Nephron progenitor cell (in vitro differentiated cells): ENCODE measurements around the gene NPIPB4.
"Not testable (repeated sequence)": the region's sequence is repeated elsewhere in the genome, so short reads cannot be mapped to it uniquely, and the experiment has no call there.

ENCODE experiments used
- DNase-seq: peaks from one replicate; pipeline ENCODE4 v3.0.0; 2021
- H3K27ac Mint-ChIP-seq: 2 replicates; pipeline ENCODE4 v1.8.0; 2021; ENCODE audit warnings: mild to moderate bottlenecking, moderate library complexity, mixed read lengths
- H3K27me3 Mint-ChIP-seq: 2 replicates; pipeline ENCODE4 v1.8.0; 2021; ENCODE audit warnings: mild to moderate bottlenecking, low read depth, mixed read lengths; ENCODE audit not compliant: poor library complexity
- H3K36me3 Mint-ChIP-seq: 2 replicates; pipeline ENCODE4 v1.8.0; 2021; ENCODE audit warnings: low read depth, mixed read lengths
- H3K4me1 Mint-ChIP-seq: 2 replicates; pipeline ENCODE4 v1.8.0; 2021; ENCODE audit warnings: mixed read lengths
- H3K4me3 Mint-ChIP-seq: 2 replicates; pipeline ENCODE4 v1.8.0; 2021; ENCODE audit warnings: mild to moderate bottlenecking, moderate library complexity, mixed read lengths
- H3K9me3 Mint-ChIP-seq: 2 replicates; pipeline ENCODE4 v1.8.0; 2021; ENCODE audit warnings: mild to moderate bottlenecking, moderate library complexity, mixed read lengths

NPIPB4 gene

GRCh38 chr16:21857656-21858055 lies at the start of gene NPIPB4:
Gene NPIPB4, minus strand, starts transcription at chr16:21857756. Its CDS starts 378 bp downstream, at chr16:21857378.
- H3K4me3 Mint-ChIP-seq, H3K9me3 Mint-ChIP-seq, H3K27ac Mint-ChIP-seq: not testable (repeated sequence)

GRCh38 chr16:21898998-21899397 lies 41.4 kb upstream of the NPIPB4 start:
- H3K4me1 Mint-ChIP-seq, H3K27me3 Mint-ChIP-seq, H3K27ac Mint-ChIP-seq, H3K4me3 Mint-ChIP-seq, DNase-seq, H3K36me3 Mint-ChIP-seq, H3K9me3 Mint-ChIP-seq: not testable (repeated sequence)

More at GRCh38 chr16:21857656-21858055, at the start of gene NPIPB4:
- not testable (repeated sequence) for H3K27me3 Mint-ChIP-seq, H3K36me3 Mint-ChIP-seq, H3K4me1 Mint-ChIP-seq, DNase-seq

GRCh38 chr16:21881988-21882387 lies 24.4 kb upstream of the NPIPB4 start:
- H3K36me3 Mint-ChIP-seq, DNase-seq, H3K4me3 Mint-ChIP-seq, H3K9me3 Mint-ChIP-seq, H3K27me3 Mint-ChIP-seq, H3K27ac Mint-ChIP-seq, H3K4me1 Mint-ChIP-seq: not testable (repeated sequence)

GRCh38 chr16:21837186-21837585 lies 20.4 kb downstream of the NPIPB4 start:
- not testable (repeated sequence) for H3K9me3 Mint-ChIP-seq, H3K4me1 Mint-ChIP-seq, H3K36me3 Mint-ChIP-seq, H3K4me3 Mint-ChIP-seq, DNase-seq, H3K27ac Mint-ChIP-seq
- H3K27me3 Mint-ChIP-seq, result peaks cover 15% of the 10 kb centered on the region

- H3K9me3 Mint-ChIP-seq, H3K4me1 Mint-ChIP-seq, H3K4me3 Mint-ChIP-seq, DNase-seq, H3K27ac Mint-ChIP-seq, H3K36me3 Mint-ChIP-seq: not testable (repeated sequence)
- peaks cover 15% of the 10 kb centered on the region for H3K27me3 Mint-ChIP-seq
Observed at GRCh38 chr16:21836334-21836733, 21.2 kb downstream of the NPIPB4 start.

GRCh38 chr16:21835747-21836146 lies 21.8 kb downstream of the NPIPB4 start:
- H3K4me3 Mint-ChIP-seq, result not testable (repeated sequence)

GRCh38 chr16:21834211-21834610 lies 23.3 kb downstream of the NPIPB4 start:
- H3K4me3 Mint-ChIP-seq, H3K4me1 Mint-ChIP-seq, H3K36me3 Mint-ChIP-seq, H3K9me3 Mint-ChIP-seq, H3K27ac Mint-ChIP-seq, DNase-seq: not testable (repeated sequence)
- H3K27me3 Mint-ChIP-seq, result peaks cover 17% of the 10 kb centered on the region

More at GRCh38 chr16:21835747-21836146, 21.8 kb downstream of the NPIPB4 start:
- peaks cover 15% of the 10 kb centered on the region for H3K27me3 Mint-ChIP-seq
- not testable (repeated sequence) for DNase-seq, H3K36me3 Mint-ChIP-seq, H3K4me1 Mint-ChIP-seq, H3K27ac Mint-ChIP-seq, H3K9me3 Mint-ChIP-seq

- H3K27me3 Mint-ChIP-seq, result peaks cover 32% of the 10 kb centered on the region
- not testable (repeated sequence) for H3K9me3 Mint-ChIP-seq, H3K4me3 Mint-ChIP-seq, H3K27ac Mint-ChIP-seq, H3K36me3 Mint-ChIP-seq, H3K4me1 Mint-ChIP-seq, DNase-seq
Observed at GRCh38 chr16:21829929-21830328, 27.6 kb downstream of the NPIPB4 start.

- not testable (repeated sequence) for H3K36me3 Mint-ChIP-seq, H3K4me3 Mint-ChIP-seq, H3K9me3 Mint-ChIP-seq, DNase-seq, H3K4me1 Mint-ChIP-seq, H3K27ac Mint-ChIP-seq
- H3K27me3 Mint-ChIP-seq, result peaks cover 40% of the 10 kb centered on the region
Observed at GRCh38 chr16:21826067-21826706, 31.4 kb downstream of the NPIPB4 start.

GRCh38 chr16:21825526-21825925 lies 32.0 kb downstream of the NPIPB4 start:
- not testable (repeated sequence) for H3K4me1 Mint-ChIP-seq, H3K4me3 Mint-ChIP-seq, DNase-seq, H3K9me3 Mint-ChIP-seq, H3K36me3 Mint-ChIP-seq, H3K27ac Mint-ChIP-seq
- peaks cover 40% of the 10 kb centered on the region for H3K27me3 Mint-ChIP-seq

- not testable (repeated sequence) for H3K9me3 Mint-ChIP-seq, DNase-seq, H3K27ac Mint-ChIP-seq, H3K4me3 Mint-ChIP-seq
- H3K27me3 Mint-ChIP-seq, result peaks cover 33% of the 10 kb centered on the region
- H3K4me1 Mint-ChIP-seq, result peaks cover 18% of the 10 kb centered on the region
- peaks cover 16% of the 10 kb centered on the region for H3K36me3 Mint-ChIP-seq
Observed at GRCh38 chr16:21823258-21823657, 34.3 kb downstream of the NPIPB4 start.

- H3K27me3 Mint-ChIP-seq, result peaks cover 17% of the 10 kb centered on the region
- H3K4me3 Mint-ChIP-seq, result peak overlapping the region; percentile 87
- peaks cover 18% of the 10 kb centered on the region for H3K4me1 Mint-ChIP-seq
- not testable (repeated sequence) for H3K27ac Mint-ChIP-seq, DNase-seq, H3K9me3 Mint-ChIP-seq
- H3K36me3 Mint-ChIP-seq, result peaks cover 16% of the 10 kb centered on the region
Observed at GRCh38 chr16:21820908-21821465, 36.6 kb downstream of the NPIPB4 start.

- Mint-ChIP-seq H3K27ac (peak overlapping the region; percentile 85), H3K4me1 (peaks cover 18% of the 10 kb centered on the region), H3K36me3 (peaks cover 16% of the 10 kb centered on the region), H3K4me3 (peak overlapping the region; percentile 87), H3K27me3 (peaks cover 17% of the 10 kb centered on the region)
- peak; percentile 62 for DNase-seq
- H3K9me3 Mint-ChIP-seq, result not testable (repeated sequence)
Observed at GRCh38 chr16:21820028-21820907, 37.3 kb downstream of the NPIPB4 start.

- Mint-ChIP-seq H3K27me3 (peaks cover 11% of the 10 kb centered on the region), H3K27ac (peak overlapping the region; percentile 43), H3K4me1 (peaks cover 18% of the 10 kb centered on the region), H3K36me3 (peaks cover 16% of the 10 kb centered on the region), H3K4me3 (peak overlapping the region; percentile 87)
- DNase-seq, H3K9me3 Mint-ChIP-seq: not testable (repeated sequence)
Observed at GRCh38 chr16:21819617-21820016, 37.9 kb downstream of the NPIPB4 start.
